Nucleus accumbens (tissue), 56 donors: ENCODE results near the gene NCOA1.

ENCODE experiments used
- DNase-seq, 56 donors: peaks; one replicate each; lab custom pipeline; 2025; lab: John Stamatoyannopoulos, UW

Gene NCOA1

GRCh38 chr2:24620936-24621335 is 129.9 kb downstream of the NCOA1 start:
- DNase-seq = no peak

DNA sequence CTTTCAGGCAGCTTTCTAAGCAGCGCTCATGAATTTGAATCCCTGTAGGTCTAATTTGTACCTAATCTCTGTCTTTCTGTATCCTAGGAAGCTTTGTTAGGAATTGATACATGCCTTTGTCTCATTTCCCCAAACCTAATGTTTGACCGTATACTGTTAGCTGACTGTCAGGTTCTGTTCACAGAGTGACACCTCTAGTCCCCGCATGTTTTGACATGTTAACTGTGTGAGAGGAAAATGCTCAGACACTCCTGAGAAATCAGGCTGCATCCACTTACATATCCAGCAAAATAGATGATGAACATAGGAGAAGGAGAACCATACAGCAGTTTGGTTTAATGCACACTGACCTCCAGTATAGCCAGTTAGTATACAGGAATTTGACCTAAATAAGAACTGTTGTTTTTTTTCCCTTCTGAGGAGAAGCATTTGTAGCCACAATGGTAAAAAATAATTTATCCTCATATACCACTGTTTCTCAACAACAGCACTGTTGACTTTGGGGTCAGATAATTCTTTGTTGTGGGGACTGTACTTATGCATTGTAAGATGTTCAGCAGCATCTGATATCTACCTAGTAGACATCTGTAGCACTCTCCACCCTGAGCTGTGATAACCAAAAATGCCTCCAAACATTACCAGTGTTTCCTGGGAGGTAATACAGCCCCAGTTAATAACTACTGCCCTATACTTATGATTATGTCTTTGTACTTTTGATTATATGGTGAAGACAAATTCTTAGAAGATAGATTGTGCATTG is 130.9 kb downstream of the NCOA1 start:
- DNase-seq = no peak

DNA sequence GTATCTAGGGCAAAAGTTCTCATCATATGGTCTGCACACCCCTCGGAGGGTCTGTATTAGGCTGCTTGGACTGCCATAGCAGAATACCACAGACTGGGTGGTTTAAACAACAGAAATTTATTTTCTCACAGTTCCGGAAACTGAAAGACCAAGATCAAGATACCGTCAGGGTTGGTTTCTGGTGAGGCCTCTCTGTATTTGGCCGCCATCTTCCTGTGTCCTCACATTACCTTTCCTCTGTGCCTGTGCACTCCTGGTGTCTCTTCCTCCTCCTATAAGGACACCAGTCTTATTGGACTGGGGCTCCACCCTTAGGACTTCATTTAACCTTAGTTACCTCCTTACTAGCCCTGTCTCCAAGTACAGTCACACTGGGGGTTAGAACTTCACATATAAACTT is 132.5 kb downstream of the NCOA1 start:
- no peak for DNase-seq

- DNase-seq = no peak
These were observed 134.7 kb downstream of the NCOA1 start for GRCh38 chr2:24625728-24626127.

DNA sequence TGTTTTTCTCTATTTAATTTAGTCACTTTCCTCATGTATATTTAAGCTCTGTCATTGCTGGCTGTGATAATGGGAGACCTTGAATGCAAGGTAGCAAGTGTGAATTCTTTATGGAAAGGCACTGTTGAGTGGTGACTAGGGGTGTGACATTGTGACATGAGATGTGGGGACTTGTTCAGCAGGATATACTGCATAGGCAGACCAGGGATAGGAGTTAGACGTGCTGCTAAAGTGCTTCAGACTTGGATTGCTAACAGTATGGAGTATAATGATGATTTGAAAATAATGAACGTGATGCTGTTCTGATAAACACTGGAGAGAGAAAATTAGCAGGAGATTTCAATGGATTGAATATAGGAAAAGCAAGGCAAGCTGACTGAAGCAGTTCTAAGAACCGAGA is 135.1 kb downstream of the NCOA1 start:
- no peak for DNase-seq

DNA sequence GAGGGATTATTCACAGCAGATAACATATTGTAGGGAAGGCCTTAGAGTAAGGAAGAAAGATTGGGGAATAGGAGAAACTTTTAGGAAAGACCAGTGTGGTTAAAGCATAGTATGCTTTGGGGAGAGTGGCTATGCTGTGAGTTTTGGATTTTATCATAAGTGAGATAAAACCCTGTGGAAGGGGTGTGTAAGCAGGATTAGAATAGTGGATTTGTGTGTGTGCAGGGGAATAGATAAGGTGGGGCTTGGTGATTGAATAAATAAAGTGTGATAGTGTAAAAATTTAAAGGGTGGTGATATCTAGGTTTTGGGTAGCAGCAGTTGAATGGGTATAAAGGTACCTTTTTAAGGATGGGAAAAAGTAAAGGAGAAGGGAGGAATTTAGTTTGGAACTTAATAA is 137.7 kb downstream of the NCOA1 start:
- no peak for DNase-seq

- DNase-seq = no peak
These were observed 141.1 kb downstream of the NCOA1 start for GRCh38 chr2:24632172-24632571.

DNA sequence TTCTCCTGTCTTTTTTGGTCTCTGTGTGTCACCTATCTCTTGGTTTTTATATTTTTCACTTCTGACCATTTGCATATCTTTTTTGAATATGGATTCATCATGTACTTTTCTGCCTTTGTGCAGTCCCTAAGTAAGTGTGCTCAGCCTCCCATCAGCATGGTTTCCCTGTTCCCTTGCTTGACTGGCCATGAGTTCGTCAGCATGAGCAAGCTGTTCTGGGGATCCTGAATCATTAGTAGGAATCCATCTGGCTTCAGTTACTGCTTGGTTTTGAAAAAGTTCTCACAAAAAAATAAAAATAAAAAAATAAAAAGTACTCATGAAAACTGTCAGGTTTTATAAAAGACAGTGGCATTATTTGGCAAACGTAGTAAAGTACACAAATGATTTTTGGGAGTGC is 144.1 kb downstream of the NCOA1 start:
- DNase-seq = no peak

DNA sequence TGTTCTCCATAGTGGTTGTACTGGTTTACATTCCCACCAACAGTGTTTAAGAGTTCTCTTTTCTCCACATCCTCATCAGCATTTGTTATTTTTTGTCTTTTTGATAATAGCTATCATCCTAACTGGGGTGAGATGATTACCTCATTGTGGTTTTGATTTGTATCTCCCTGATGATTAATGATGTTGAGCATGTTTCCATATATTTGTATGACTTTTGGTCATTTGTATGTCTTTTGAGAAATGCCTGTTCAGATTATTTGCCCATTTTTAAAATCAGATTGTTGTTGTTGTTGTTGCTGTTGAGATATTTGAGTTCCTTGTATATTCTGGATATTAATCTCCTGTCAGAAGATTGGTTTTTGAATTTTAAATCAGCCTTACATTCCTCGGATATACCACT is 147.5 kb downstream of the NCOA1 start:
- DNase-seq = no peak

DNA sequence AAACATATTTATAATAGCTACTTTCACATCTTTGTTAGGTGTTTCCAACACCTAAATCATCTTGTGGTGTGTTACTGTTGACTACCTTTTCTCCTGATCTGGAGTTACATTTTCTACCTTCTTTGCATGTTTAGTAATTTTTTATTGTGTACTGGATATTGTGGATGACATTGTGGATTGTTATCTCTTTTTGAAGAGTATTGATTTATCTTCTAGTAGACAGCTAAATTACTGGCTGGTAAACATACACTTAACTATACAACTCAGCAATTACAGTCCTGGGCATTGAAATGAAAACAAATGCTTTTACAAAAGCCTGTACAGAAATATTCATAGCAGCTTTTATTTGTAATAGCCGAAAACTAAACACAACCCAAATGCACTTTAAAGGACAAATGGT is 151.3 kb downstream of the NCOA1 start:
- no peak for DNase-seq

- no peak for DNase-seq
These were observed 152.0 kb downstream of the NCOA1 start for GRCh38 chr2:24643051-24643450.

DNA sequence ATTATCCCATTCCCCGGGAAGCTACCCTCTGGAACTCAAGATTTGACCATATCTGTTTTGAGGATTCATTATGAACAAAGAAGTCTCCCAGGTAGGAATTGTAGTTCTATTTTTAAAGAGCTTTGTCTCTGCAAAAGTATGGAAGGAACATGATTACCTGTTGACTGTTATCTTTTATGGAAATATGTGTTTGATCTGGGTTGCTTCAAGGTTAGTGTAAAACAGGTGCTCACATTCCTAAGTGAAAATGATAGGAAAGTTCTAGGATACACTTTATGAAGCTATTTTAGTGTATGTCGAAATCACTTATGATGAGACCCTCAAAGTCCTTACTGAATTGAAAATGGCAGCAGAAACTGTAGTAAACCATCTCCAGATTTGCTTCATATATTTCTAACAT is 153.0 kb downstream of the NCOA1 start:
- DNase-seq = no peak

GRCh38 chr2:24650997-24651642 is 160.1 kb downstream of the NCOA1 start:
- DNase-seq = no peak

- DNase-seq = no peak
These were observed 160.6 kb downstream of the NCOA1 start for GRCh38 chr2:24651643-24652003.

GRCh38 chr2:24652265-24653182 is 161.5 kb downstream of the NCOA1 start:
- DNase-seq = no peak

GRCh38 chr2:24657818-24658217 is 166.8 kb downstream of the NCOA1 start:
- no peak for DNase-seq

- DNase-seq = no peak
These were observed 167.6 kb downstream of the NCOA1 start for GRCh38 chr2:24658531-24659202.

GRCh38 chr2:24659862-24660261 is 168.8 kb downstream of the NCOA1 start:
- no peak for DNase-seq

- DNase-seq = no peak
These were observed 176.5 kb downstream of the NCOA1 start for GRCh38 chr2:24667542-24667941.

DNA sequence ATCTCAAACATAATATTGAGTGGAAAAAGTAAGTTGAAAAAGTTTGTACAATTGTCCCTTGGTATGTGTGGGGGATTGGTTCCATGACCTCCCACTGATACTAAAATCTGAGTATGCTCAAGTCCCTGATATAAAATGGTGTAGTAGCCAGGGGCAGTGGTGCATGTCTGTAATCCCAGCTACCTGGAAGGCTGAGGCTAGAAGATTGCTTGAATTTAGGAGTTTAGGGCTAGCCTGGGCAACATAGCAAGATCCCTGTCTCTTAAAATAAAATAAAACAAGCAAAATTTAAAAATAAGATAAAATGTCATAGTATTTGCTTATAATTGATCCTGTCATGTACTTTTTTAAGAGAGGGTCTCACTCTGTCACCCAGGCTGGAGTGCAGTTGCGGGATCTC is 180.2 kb downstream of the NCOA1 start:
- no peak for DNase-seq

GRCh38 chr2:24672589-24672988 is 181.5 kb downstream of the NCOA1 start:
- no peak for DNase-seq
